CD4-positive, alpha-beta T cell treated with Interleukin-15 for 4 hours (primary cell): ENCODE results near the gene NR1D2.
"Not testable (repeated sequence)": the region's sequence is repeated elsewhere in the genome, so short reads cannot be mapped to it uniquely, and the experiment has no call there.

Experiments used
- DNase-seq: peaks from one replicate; pipeline ENCODE4 v3.0.0-alpha.2; 2020; ENCODE audit warnings: low spot score

Gene NR1D2

DNA sequence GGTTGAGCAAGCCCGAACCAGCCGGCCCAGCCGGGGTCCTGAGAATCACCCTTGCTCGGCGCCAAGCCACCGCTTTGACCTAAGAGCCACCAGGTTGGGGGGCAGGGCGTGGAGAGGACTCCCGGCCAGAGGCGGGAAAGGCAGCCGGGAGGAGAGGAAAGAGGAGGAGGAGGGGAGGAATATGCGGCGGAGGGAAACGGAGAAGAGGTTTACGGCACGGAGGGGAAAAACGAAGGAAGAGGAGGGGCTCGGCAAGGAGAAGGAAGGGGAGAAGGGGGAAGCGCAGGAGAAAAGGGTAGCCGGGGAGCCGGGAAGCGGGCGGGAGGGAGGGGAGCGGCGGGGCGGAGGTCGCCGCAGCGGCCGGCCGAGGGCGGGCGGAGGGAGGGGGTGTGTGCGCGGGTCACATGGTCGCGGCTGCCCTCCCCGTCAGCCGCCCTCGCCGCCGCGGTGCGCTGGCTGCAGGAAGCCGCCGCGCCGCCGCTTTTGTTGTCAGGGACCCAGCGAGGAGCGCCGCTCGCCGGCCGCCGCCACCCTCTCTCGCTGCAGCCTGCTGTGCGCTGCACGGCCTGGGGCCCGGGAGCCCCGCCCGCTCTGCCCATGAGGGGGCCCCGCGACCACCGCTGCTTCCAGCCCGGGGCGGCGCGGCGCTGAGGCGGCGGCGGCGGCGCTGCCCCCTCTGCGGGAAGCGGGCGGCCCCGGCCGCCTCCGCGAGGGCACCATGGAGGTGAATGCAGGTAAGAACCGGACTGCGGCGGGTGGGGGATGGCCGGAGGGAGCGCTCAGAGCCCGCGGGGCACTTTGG lies at the start of gene NR1D2:
Gene NR1D2 (plus strand): TSS at position 426 of the 802 bp plus-strand sequence. CDS start 293 bp downstream, at position 719.
- DNase-seq = peak; percentile 74

DNA sequence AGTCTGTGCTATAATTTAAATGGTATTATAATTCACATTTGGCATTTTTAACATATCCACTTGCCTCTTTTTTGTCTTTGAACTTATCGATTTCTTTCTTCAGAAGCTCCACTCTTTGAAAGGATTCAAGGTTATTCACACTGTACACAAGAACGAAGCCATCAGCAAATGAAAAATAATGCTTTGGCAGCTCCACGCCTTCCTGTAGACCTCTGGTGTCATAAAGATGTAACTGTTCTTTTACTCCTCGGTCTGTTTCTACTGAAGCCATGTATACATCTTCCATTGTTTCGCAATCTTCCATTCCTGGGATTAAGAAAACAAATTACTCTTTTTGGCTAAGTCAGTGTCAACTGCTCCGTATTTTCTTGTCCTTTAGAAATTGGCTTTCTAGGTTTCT lies 44.3 kb upstream of the NR1D2 start:
- no peak for DNase-seq

DNA sequence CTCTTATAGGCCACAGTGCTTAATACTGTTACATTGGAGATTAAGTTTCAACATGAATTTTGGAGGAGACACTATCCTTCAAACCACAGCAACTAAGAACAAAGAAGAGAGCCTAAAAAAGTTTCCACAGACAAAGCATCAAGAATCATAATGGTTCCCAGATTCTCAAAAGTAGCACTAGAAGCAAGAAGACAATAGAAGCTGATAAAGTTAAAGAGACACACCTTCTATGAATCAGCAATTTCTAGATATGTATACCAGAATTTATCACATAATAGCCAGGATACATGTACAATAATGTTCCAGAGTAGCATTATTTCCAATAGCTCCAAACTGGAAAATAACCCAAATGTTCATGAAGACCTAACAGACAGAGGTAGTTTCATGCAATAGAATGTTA lies 40.5 kb upstream of the NR1D2 start:
- no peak for DNase-seq

DNA sequence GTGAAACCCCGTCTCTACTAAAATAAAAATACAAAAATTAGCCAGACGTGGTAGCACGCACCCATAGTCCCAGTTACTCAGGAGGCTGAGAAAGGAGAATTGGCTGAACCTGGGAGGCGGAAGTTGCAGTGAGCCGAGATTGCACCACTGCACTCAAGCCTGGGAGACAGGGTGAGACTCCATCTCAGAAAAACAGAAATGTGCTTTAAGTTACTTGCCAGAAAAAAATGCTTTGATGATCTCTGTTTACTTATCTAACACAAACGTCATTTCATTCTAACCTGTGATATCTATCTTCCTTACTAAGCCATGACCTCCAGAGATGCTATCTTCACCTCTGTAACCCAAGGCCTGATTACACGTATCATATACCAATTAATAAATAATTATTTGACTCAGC lies 35.7 kb upstream of the NR1D2 start:
- no peak for DNase-seq

DNA sequence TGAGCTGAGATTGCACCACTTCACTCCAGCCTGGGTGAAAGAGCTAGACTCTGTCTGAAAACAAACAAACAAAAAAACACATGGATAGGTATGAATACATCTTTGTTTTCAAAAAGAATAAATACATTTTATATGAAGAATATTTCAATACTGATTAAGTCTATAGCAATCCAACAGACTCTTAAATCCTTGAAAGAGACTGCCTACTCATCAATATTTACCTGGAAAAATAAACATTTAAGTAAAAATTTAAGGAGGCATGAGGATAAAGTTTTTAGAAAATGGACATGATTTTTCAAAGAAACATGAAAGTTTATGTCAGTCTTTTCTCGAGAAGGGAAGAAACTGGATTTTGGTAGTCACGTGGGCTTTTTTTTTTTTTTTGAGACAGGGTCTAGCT lies 33.7 kb upstream of the NR1D2 start:
- DNase-seq = no peak

DNA sequence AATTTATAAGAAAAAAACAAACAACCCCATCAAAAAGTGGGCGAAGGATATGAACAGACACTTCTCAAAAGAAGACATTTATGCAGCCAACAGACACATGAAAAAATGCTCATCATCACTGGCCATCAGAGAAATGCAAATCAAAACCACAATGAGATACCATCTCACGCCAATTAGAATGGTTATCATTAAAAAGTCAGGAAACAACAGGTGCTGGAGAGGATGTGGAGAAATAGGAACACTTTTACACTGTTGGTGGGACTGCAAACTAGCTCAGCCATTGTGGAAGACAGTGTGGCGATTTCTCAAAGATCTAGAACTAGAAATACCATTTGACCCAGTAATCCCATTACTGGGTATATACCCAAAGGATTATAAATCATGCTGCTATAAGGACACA lies 32.8 kb upstream of the NR1D2 start:
- not testable (repeated sequence) for DNase-seq

DNA sequence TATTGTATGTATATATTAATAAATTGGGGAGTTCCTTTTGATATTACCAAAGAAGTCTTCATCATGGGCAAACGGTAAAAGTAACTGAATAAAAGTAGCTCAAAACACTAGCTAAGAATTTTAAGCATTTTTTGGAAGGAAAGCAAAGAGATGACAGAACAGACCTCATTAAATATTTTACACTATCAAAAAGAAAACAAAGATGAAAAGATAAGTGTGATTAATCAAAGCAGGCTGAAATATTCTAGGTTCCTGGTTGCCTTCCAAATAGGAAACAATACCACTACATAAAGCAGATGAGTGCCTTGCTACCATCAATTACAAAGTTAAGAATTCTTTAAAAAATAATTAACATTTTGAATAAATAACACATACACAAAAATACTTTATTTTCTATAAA lies 31.9 kb upstream of the NR1D2 start:
- no peak for DNase-seq

DNA sequence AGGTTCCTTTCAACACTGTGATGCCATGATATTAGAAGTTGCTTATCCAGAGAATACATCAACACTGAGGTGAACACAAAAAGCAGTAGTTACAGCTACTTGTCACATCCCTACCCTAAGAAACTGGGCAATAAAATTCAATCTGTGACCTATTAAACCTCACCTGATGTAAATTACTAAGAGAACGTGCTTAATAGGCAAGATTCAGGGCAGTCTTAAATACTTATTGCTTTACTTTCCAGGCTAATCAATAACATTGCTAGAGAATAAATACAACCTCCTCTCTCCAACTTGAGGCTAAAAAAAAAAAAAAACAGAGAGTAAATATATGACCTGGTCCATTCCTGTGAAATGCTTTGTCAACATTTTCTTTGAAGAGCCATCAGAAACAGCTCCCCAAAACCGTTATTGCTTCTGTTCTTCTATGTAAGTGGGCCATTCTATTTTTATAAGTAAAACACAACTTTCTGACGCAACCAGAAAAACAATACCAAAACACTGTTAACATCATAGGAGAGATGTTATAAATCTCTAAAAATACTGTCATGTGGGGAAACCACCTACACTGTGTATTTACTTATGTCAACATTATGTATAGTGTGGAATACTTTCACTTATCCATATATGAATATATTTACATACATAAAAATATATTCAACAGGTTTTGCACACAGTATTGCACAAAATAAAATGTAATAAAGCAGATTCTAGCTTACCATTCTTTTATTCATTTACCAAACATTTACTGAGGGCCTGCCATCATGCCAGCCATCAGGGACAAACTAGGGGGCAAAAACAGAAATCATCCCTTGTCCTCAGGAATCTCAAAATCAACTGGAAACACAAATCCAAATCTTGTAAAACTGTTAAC lies 31.0 kb upstream of the NR1D2 start:
- no peak for DNase-seq

DNA sequence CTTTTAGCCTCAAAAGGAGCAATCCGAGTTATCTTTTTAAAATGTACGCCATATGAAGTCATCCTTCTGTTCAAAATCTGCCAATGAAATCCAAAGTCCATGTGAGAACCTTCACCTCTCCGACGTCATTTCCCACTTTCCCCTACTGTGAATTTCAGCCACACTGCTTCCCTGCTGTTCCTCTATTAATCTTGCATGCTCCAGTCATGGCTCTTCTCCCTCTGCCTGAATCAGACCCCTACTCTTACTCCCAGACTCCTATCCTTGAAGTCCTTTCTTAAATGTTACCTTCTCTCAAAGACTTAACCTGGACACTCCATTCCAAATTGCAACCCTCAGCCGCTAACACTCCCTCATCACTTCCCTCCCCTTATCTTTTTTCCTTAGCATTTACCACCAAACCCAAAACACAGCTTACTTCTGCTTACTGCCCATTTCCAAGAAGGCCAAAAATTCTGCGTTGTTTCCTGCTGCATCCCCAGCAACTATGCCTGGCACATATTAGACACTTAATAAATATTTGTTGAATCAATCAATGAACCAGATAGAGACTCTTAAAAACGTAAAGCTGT lies 29.5 kb upstream of the NR1D2 start:
- DNase-seq = no peak

DNA sequence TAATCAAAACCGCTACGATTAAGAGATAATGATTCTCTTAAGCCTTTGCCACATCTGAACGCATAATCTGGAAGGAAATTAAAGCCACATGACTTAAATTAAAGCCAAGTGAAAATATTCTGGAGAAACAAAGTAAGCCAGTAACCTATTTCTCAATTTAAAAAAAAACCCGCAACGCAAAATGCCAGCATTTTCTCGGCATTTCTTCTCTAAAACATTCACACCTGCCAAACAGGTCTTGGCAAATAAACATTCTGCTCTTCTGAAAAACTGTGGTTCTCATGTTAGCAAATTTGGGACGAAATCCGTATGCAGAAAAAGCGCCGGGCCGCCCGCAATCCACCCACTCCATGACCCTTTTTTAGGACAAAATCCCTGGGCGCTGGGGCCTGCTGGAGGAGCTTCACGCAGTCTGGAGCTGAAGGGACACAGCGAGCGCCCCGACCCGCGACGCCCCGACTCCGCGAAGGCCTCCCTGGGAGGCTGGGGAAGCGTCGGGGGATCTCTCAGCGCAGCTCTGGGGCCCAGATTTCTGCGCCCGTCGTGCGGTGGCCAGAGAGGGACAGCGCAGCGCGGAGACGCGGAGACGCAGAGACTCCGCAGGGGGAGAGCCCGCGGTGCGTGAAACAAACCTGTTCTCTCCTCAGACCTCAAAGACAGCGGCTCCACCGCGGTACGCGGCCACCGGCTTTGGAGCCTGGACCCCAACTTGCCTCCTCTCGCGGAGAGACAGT lies 28.8 kb upstream of the NR1D2 start:
- no peak for DNase-seq

DNA sequence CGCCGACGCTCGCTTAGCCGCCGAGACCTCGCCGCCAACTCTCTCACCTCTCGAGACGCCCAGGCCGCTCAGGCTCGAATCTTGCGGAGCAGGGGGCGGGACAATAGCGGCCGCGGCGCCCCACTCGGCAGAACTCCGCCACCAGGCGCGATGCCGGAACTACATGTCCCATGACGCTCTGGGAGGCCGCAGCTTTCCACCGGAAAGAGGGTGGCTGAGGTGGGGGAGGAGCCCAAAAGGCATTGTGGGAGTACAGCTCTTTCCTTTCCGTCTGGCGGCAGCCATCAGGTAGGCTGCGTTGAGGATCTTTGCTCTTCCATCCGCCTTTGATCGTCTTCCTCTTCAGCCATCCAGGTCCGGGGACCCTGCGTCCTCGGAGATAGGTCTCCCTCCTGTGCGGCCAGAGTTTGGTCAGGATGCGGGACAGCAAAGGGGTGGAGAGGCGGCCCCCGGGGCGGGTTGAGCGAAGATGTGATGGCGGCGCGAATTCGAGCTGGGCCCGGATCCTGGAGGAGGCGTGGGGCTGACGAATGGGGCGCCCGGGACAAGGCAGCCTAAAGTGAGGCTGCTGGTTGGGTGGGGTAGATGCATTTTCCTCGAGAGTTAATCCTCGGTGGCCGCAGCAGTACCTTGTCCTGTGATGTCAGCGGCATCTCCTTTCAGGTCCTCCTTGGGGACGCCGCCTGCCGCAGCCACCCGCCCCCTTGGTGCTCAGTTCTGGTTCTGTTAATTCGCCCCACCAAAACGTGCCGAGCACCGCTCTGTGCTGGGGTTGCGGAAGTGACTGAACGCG lies 28.0 kb upstream of the NR1D2 start, which contains the start of the genes NKIRAS1 and RPL15:
Gene NKIRAS1 (minus strand): TSS at position 105 of the 793 bp plus-strand sequence. CDS start 6,086 bp downstream, outside the sequence.
Gene RPL15 (plus strand): TSS at position 247 of the 793 bp plus-strand sequence. CDS start 728 bp downstream, outside the sequence.
- peak; percentile 97 for DNase-seq

DNA sequence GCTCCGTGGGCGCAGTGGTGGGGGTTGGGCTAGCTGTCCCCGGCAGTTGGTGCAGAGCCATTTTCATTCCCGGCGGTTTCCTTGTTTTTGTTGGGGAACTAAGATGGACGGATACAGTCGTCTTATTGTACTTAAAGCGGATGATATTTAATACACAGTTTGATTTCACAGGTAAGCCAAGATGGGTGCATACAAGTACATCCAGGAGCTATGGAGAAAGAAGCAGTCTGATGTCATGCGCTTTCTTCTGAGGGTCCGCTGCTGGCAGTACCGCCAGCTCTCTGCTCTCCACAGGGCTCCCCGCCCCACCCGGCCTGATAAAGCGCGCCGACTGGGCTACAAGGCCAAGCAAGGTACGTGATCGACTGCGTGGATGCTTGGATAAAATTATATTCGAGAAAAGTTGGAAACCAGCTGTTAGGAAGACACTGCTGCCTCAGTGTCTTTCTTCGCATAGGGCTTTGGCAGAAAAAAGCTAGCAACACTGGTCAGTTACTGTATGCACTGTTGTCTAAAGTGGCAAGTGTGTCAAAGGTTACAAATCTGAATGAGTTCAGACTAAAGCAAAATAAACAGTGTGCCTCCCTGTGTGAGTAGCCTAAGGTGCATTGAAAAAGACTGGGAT lies 27.3 kb upstream of the NR1D2 start:
- not testable (repeated sequence) for DNase-seq

DNA sequence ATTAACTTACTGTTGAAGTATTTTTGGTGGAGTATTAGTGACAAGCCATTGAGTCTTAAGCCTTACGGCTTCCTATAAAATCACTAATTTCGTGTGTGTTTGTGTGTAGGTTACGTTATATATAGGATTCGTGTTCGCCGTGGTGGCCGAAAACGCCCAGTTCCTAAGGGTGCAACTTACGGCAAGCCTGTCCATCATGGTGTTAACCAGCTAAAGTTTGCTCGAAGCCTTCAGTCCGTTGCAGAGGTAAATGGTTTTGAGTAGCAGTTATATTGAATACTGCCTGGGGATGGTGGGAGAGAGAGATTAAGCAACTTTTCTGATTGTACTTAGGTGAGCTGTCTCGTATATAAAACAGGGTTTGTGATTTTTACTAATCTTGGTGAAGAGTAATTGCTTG lies 26.8 kb upstream of the NR1D2 start:
- not testable (repeated sequence) for DNase-seq

DNA sequence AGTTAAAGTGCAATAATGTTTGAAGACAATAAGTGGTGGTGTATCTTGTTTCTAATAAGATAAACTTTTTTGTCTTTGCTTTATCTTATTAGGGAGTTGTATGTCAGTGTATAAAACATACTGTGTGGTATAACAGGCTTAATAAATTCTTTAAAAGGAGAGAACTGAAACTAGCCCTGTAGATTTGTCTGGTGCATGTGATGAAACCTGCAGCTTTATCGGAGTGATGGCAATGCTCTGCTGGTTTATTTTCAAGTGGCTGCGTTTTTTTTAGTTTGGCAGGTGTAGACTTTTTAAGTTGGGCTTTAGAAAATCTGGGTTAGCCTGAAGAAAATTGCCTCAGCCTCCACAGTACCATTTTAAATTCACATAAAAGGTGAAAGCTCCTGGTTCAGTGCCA lies 25.5 kb upstream of the NR1D2 start:
- DNase-seq = no peak

DNA sequence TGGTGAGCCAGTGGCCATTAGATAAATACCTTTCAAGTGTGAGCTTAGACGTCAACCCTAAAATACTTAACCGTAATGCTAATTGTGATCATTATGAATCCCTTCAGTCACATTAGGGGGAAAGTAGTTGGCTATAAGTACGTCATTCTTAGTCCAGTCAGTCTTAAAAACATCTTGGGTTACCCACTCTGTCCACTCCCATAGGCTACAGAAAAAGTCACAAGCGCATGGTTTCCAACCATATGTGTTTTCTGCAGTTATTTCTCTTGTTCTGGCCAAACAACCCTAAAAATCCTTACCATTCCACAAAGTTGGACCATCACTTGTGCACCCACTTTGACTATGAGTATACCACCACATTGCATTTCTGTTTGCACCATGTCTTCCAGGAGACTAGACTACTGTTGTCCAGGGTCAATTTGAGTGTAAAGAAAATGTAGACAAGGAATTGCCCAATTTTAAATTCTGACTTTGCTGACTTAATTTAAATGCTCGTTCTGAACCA lies 24.9 kb upstream of the NR1D2 start:
- DNase-seq = no peak

DNA sequence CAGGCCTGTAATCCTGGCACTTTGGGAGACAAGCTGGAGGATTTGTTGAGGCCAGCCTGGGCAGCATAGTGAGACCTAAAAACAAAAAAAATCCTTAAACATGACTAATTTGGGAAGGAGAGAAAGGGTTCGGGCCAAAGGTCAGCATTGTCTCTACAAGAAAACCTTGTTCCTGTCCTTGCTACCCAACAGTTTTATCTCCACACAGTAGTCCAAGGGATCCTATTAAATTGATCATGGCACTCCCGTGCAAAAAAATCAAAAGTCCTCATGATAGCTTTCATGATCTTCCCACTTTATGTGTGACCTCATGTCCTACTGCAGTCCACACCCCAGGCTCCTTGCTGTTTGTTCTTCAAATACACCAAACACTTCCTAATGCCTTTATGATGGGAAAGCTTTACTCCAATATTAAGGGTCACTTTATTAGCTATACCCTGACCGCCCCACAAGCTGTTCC lies 24.0 kb upstream of the NR1D2 start:
- no peak for DNase-seq

DNA sequence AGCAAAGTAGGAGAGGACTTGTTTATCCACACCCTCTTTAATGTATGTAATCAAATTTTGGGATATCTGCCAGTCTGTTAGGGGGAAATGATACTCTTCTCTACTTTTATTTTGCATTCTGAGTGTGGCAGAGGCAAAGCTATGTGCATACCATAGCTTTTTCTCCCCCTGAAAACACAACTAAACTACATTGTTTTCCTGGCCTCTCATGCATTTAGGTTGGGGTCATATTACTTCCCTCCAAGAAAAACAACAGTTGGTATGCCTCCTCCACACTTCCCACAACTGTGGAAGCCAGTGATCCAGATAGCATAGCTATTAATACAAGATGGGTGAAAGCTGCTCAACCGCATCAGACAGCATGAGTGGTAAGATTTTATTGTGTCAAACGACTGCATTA lies 21.3 kb upstream of the NR1D2 start:
- DNase-seq = no peak

DNA sequence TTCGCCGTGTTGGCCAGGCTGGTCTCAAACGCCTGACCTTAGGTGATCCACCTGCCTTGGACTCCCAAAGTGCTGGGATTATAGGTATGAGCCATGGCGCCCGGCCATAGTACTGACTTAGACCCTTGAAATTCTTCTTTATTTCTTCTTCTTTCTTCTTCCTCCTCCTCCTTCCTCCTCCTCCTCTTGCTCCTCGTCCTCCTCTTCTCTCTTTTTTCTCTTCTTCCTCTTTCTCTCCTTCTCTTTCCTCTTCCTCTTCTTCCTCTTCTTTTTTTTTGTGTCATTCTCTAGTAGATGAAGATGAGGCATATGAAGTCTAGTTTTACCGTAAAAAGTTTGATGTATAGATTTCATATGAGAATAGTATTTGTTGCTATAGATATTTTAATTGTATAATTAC lies 18.8 kb upstream of the NR1D2 start:
- DNase-seq = no peak

DNA sequence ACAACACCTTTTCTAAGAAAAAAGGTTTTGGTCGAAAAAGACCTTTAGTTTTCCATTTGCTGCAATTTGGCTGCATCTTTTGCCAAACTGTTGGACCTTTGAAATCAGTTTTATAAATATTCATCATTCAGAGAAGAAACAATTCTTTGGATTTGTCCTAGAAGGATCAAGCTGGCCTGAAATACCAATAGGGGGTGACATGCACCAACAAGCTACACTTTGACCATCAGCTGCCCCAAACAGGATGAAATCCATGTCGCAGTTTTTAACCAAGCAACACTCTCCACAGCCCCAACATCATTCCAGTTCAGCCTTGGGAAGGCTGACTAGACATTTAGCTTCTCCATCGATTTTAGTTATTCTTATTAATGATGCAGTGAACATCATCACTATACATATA lies 18.4 kb upstream of the NR1D2 start:
- no peak for DNase-seq

DNA sequence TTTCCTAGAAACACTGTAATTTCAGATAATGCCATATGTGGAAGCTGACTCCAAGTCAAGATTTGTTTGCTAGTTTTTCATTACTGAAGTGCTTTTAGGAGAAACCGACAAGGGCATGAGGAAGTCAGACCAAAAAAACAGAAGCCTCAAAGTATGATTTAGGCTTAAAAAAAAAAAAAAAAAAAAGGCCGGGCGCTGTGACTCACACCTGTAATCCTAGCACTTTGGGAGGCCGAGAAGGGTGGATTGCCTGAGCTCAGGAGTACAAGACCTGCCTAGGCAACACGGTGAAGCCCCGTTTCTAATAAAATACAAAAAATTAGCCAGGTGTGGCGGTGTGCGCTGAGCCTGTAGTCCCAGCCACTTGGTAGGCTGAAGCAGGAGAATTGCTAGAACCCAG lies 16.6 kb upstream of the NR1D2 start:
- DNase-seq = no peak
